ENCODE results near the gene TTLL13.
A peak's percentile ranks its signal among the peaks of the same experiment; 100 is the strongest.
"Not testable (repeated sequence)": the region's sequence is repeated elsewhere in the genome, so short reads cannot be mapped to it uniquely, and the experiment has no call there.

The TTLL13 gene

GRCh38 chr15:90261811-90262210, 12.5 kb downstream of the TTLL13 start:
- Histone ChIP-seq H3K9me3 (no peaks in the 10 kb centered on the region), H3K4me2 (peak overlapping the region; percentile 56; the same call in 1 of the 2 replicates), H3K9ac (no peak overlapping the region), H3K4me1 (peaks cover 50% of the 10 kb centered on the region), H3K27ac (no peak overlapping the region), H3K36me3 (no peaks in the 10 kb centered on the region), H3K4me3 (no peak overlapping the region), H3K27me3 (no peaks in the 10 kb centered on the region), H4K20me1 (peaks cover 4% of the 10 kb centered on the region)
- no peak for TF ChIP-seq Cebpa-rat (IDR thresholded peaks at IDR 0.05)

- no peak overlapping the region for H3K4me3 ChIP-seq
- H3K4me1 ChIP-seq: peaks cover 56% of the 10 kb centered on the region
- H4K20me1 ChIP-seq: peaks cover 10% of the 10 kb centered on the region
- no peaks in the 10 kb centered on the region for H3K27me3 ChIP-seq
- no peak for TF ChIP-seq Cebpa-rat (IDR thresholded peaks at IDR 0.05)
- no peak overlapping the region for H3K4me2 ChIP-seq
- no peaks in the 10 kb centered on the region for H3K36me3 ChIP-seq
- H3K9ac ChIP-seq: no peak overlapping the region
- no peaks in the 10 kb centered on the region for H3K9me3 ChIP-seq
- H3K27ac ChIP-seq: no peak overlapping the region
These were observed 13.1 kb downstream of the TTLL13 start for GRCh38 chr15:90262426-90262825.

GRCh38 chr15:90264671-90265070, 15.3 kb downstream of the TTLL13 start:
- peak overlapping the region; percentile 86 for H3K9ac ChIP-seq
- peaks cover 32% of the 10 kb centered on the region for H4K20me1 ChIP-seq
- H3K4me1 ChIP-seq: peaks cover 78% of the 10 kb centered on the region
- peak overlapping the region; percentile 93 for H3K27ac ChIP-seq
- peak overlapping the region; percentile 96 for H3K4me2 ChIP-seq
- no peaks in the 10 kb centered on the region for H3K27me3 ChIP-seq
- H3K9me3 ChIP-seq: no peaks in the 10 kb centered on the region
- H3K4me3 ChIP-seq: peak overlapping the region; percentile 77
- TF ChIP-seq Cebpa-rat (IDR thresholded peaks at IDR 0.05): no peak
- H3K36me3 ChIP-seq: peaks cover 9% of the 10 kb centered on the region

- H3K4me2 ChIP-seq: peak within 1 kb of the TSS; percentile 96
- H3K27ac ChIP-seq: peak within 1 kb of the TSS; percentile 93
- TF ChIP-seq Cebpa-rat (IDR thresholded peaks at IDR 0.05): no peak
These were observed 16.1 kb downstream of the TTLL13 start, which contains the start of gene NGRN for GRCh38 chr15:90265271-90266060. NGRN (plus strand) TSS chr15:90265672; CDS start chr15:90265713, 41 bp downstream.

GRCh38 chr15:90266061-90266431, 16.7 kb downstream of the TTLL13 start:
- peak overlapping the region; percentile 77 for H3K4me3 ChIP-seq
- H3K9me3 ChIP-seq: no peaks in the 10 kb centered on the region
- peaks cover 23% of the 10 kb centered on the region for H3K36me3 ChIP-seq
- H3K9ac ChIP-seq: peak overlapping the region; percentile 86
- H3K27ac ChIP-seq: peak overlapping the region; percentile 93
- H4K20me1 ChIP-seq: peaks cover 46% of the 10 kb centered on the region
- no peak for TF ChIP-seq Cebpa-rat (IDR thresholded peaks at IDR 0.05)
- H3K4me2 ChIP-seq: peak overlapping the region; percentile 96
- H3K4me1 ChIP-seq: peaks cover 70% of the 10 kb centered on the region
- no peaks in the 10 kb centered on the region for H3K27me3 ChIP-seq

More at GRCh38 chr15:90265271-90266060, 16.1 kb downstream of the TTLL13 start, which contains the start of gene NGRN:
- Histone ChIP-seq H3K4me1 (peaks cover 76% of the 10 kb centered on the region), H3K4me3 (peak within 1 kb of the TSS; percentile 77), H3K9ac (peak within 1 kb of the TSS; percentile 86), H3K36me3 (peaks cover 17% of the 10 kb centered on the region), H3K9me3 (no peaks in the 10 kb centered on the region), H3K27me3 (no peaks in the 10 kb centered on the region), H4K20me1 (peaks cover 40% of the 10 kb centered on the region)

GRCh38 chr15:90266485-90266884, 17.1 kb downstream of the TTLL13 start:
- Histone ChIP-seq H3K9ac (peak overlapping the region; percentile 86), H3K36me3 (peaks cover 28% of the 10 kb centered on the region), H3K4me2 (peak overlapping the region; percentile 96), H3K27me3 (no peaks in the 10 kb centered on the region), H3K9me3 (no peaks in the 10 kb centered on the region), H3K4me3 (peak overlapping the region; percentile 77), H4K20me1 (peaks cover 50% of the 10 kb centered on the region), H3K27ac (peak overlapping the region; percentile 93), H3K4me1 (peaks cover 66% of the 10 kb centered on the region)
- TF ChIP-seq Cebpa-rat (IDR thresholded peaks at IDR 0.05): no peak

GRCh38 chr15:90268415-90268814, 19.1 kb downstream of the TTLL13 start:
- no peak for TF ChIP-seq Cebpa-rat (IDR thresholded peaks at IDR 0.05)
- peaks cover 47% of the 10 kb centered on the region for H3K36me3 ChIP-seq
- peaks cover 70% of the 10 kb centered on the region for H4K20me1 ChIP-seq
- no peaks in the 10 kb centered on the region for H3K27me3 ChIP-seq
- H3K4me3 ChIP-seq: peak overlapping the region; percentile 77; the same call in 1 of the 2 replicates
- H3K9ac ChIP-seq: no peak overlapping the region
- H3K9me3 ChIP-seq: no peaks in the 10 kb centered on the region
- H3K4me1 ChIP-seq: peaks cover 54% of the 10 kb centered on the region
- peak overlapping the region; percentile 96 for H3K4me2 ChIP-seq
- H3K27ac ChIP-seq: no peak overlapping the region

GRCh38 chr15:90270502-90271150, 21.3 kb downstream of the TTLL13 start:
- Histone ChIP-seq H3K4me2 (no peak overlapping the region), H3K36me3 (peaks cover 69% of the 10 kb centered on the region), H4K20me1 (peaks cover 85% of the 10 kb centered on the region), H3K4me3 (no peak overlapping the region), H3K9me3 (no peaks in the 10 kb centered on the region), H3K9ac (0 out of 2 replicates have a peak overlapping the region, but pooled peaks have one; percentile 30), H3K4me1 (peaks cover 38% of the 10 kb centered on the region), H3K27me3 (no peaks in the 10 kb centered on the region), H3K27ac (no peak overlapping the region)
- no peak for TF ChIP-seq Cebpa-rat (IDR thresholded peaks at IDR 0.05)

- TF ChIP-seq Cebpa-rat (IDR thresholded peaks at IDR 0.05): no peak
- H3K27ac ChIP-seq: no peak overlapping the region
- H3K36me3 ChIP-seq: peaks cover 74% of the 10 kb centered on the region
- 0 out of 2 replicates have a peak overlapping the region, but pooled peaks have one; percentile 30 for H3K9ac ChIP-seq
- H3K4me1 ChIP-seq: peaks cover 36% of the 10 kb centered on the region
- H3K4me2 ChIP-seq: no peak overlapping the region
- H3K27me3 ChIP-seq: no peaks in the 10 kb centered on the region
- H3K9me3 ChIP-seq: no peaks in the 10 kb centered on the region
- H3K4me3 ChIP-seq: no peak overlapping the region
- peaks cover 89% of the 10 kb centered on the region for H4K20me1 ChIP-seq
These were observed 22.3 kb downstream of the TTLL13 start for GRCh38 chr15:90271459-90272166.

GRCh38 chr15:90278467-90278866, 29.1 kb downstream of the TTLL13 start:
- not testable (repeated sequence) for H3K4me3 ChIP-seq, H3K27me3 ChIP-seq, H3K4me2 ChIP-seq, H3K9ac ChIP-seq, H3K27ac ChIP-seq, H3K9me3 ChIP-seq
- peaks cover 21% of the 10 kb centered on the region for H4K20me1 ChIP-seq
- peaks cover 12% of the 10 kb centered on the region; the same call in 1 of the 2 replicates for H3K4me1 ChIP-seq
- H3K36me3 ChIP-seq: peaks cover 27% of the 10 kb centered on the region

- not testable (repeated sequence) for H3K27ac ChIP-seq, H4K20me1 ChIP-seq, H3K4me3 ChIP-seq, H3K36me3 ChIP-seq, H3K27me3 ChIP-seq, H3K4me2 ChIP-seq, H3K9me3 ChIP-seq, H3K9ac ChIP-seq
- peaks cover 12% of the 10 kb centered on the region; the same call in 1 of the 2 replicates for H3K4me1 ChIP-seq
These were observed 31.4 kb downstream of the TTLL13 start for GRCh38 chr15:90280743-90281142.

- H3K4me1 ChIP-seq: peaks cover 12% of the 10 kb centered on the region
- not testable (repeated sequence) for H3K9ac ChIP-seq, H3K4me3 ChIP-seq, H3K27me3 ChIP-seq, H3K27ac ChIP-seq, H3K9me3 ChIP-seq, H3K36me3 ChIP-seq, H4K20me1 ChIP-seq, H3K4me2 ChIP-seq
These were observed 32.3 kb downstream of the TTLL13 start for GRCh38 chr15:90281637-90282036.

Measured in BLaER1 (cell line).